Adrenal gland (tissue), 12 donors: Measurements from ENCODE around the gene ZBTB34. TPM values are rescaled to one million over a fixed set of nuclear protein-coding genes. Genes with fewer than 3 reads are reported as not detected.

Experiments used
- DNase-seq, 7 donors: peaks; one replicate each; pipeline ENCODE4 v3.0.0-alpha.2; 2019 to 2020
- H3K27ac ChIP-seq, 5 donors: fragments of 200-600 bp; sonication (generic) in 4 of 5; 1 replicate in 3 of 5; 2 replicates in 2 of 5; pipeline versions ENCODE4 v1.5.1 to v1.8.0; 2016 to 2020; ENCODE audit warnings: mild to moderate bottlenecking in 1 of 5
- H3K27me3 ChIP-seq: fragments of 200-600 bp; 2 replicates; pipeline ENCODE4 v1.8.0; 2021
- H3K36me3 ChIP-seq, 2 donors: fragments of 200-600 bp; replicated peaks in 1 of 2; 1 replicate in 1 of 2; 2 replicates in 1 of 2; pipeline versions ENCODE4 v1.5.1 to v1.8.0; 2018 to 2022
- H3K4me1 ChIP-seq, 2 donors: fragments of 200-600 bp; replicated peaks in 1 of 2; 1 replicate in 1 of 2; 2 replicates in 1 of 2; pipeline versions ENCODE4 v1.5.1 to v1.8.0; 2018 to 2021
- H3K4me3 ChIP-seq, 4 donors: fragments of 200-600 bp; sonication (generic) in 3 of 4; one replicate each; pipeline ENCODE4 v1.5.1; 2016 to 2018
- H3K9me3 ChIP-seq, 3 donors: fragments of 200-600 bp; sonication (generic) in 1 of 3; replicated peaks in 1 of 3; 1 replicate in 2 of 3; 2 replicates in 1 of 3; pipeline versions ENCODE4 v1.5.1 to v1.8.0; 2016 to 2021
- CTCF ChIP-seq, 6 experiments: fragments of 450-650 bp in 4 of 6; fragments of 200-600 bp in 2 of 6; sonication (generic) in 1 of 6; IDR thresholded peaks; 1 replicate in 5 of 6; 2 replicates in 1 of 6; pipeline versions ENCODE4 v1.5.1 to v1.8.0; 2016 to 2021; ENCODE audit warnings: antibody characterized with exemption in 6 of 6, mild to moderate bottlenecking in 2 of 6, moderate library complexity in 1 of 6
- POLR2A ChIP-seq, 2 donors: fragments of 450-650 bp; IDR thresholded peaks; one replicate each; pipeline ENCODE4 v1.6.1; 2017; ENCODE audit warnings: antibody characterized with exemption in 2 of 2, mild to moderate bottlenecking in 2 of 2, moderate library complexity in 1 of 2
- WGBS, 4 donors: extraction: QIAGEN DNeasy Blood & Tissue Kit in 2 of 4; methylation state at CpG; one replicate each; pipeline versions ENCODE4 v1.1.5 to v1.1.7; 2013 to 2017; 5-methylcytosine and 5-hydroxymethylcytosine counted together
- intact Hi-C, 2 donors: fragments of 100-400 bp; cut with DNase I; formaldehyde crosslinking; loops; one replicate each; pipeline versions ENCODE4 v1.14.1 to v1.15.0; 2022 to 2023
- polyA plus RNA-seq, 3 donors: library from polyadenylated mRNA; stranded (reverse); fragments of 200-250 nt in 2 of 3; fragments of 350-450 nt in 1 of 3; fragmentation: Illumina TruSeq in 1 of 3; extraction: RNeasy Lipid Tissue Mini Kit (QIAGEN cat#74804) in 1 of 3; gene quantifications; one replicate each; pipeline ENCODE4 v1.2.3, GENCODE V29; 2013 to 2014
- total RNA-seq, 9 donors: library from RNA; depleted of rRNA in 4 of 9; stranded (reverse); fragments of >200 nt in 4 of 9; fragments of 120-200 nt in 1 of 9; fragmentation: NEBNext Ultra II Directional in 1 of 9; extraction: Animal tissue kit (Norgen Biotek cat#: 25700) in 1 of 9; gene quantifications; one replicate each; pipeline versions ENCODE4 v1.1.0 to v1.2.4, GENCODE V29; 2013 to 2023
- donor health status: healthy with polysubstance abuse.
- donor health status: Bipolar disorder and iron deficiency.
- donor health status: DM: yes; HTN: yes; CAD: no.
- donor health status: DM: no; HTN: no; CAD: no.
- donor health status: DM: no; HTN: no; CAD: no.
- donor health status: DM: yes; HTN: yes; CAD: no.

The ZBTB34 gene
- total and polyA plus RNA-seq, 12 donors: 1.7 to 10.8 (median 6.3) TPM

DNA sequence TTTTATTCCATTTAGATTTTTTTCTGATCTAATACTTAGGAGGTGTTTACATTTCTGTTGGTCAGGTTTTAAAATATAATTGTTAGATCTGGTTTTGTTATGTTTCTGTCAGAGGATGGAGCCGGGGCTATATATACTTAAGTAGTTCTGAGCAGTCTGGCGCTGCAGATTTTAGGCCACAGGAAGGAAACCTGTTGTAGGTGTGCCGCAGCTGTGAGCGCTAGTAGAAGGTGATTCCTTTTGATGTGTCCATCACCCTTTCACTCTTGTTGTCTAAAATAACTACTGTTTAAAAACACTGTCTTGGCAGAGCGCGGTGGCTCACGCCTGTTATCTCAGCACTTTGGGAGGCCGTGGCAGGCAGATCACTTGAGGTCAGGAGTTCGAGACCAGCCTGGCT, 17.0 kb downstream of the ZBTB34 start:
- Histone ChIP-seq H3K36me3 (peaks cover 0 to 21% of the 10 kb centered on the region in 2 donors), H3K9me3 (no peaks in the 10 kb centered on the region), H3K4me3 (no peak overlapping the region), H3K27ac (no peak overlapping the region), H3K27me3 (no peaks in the 10 kb centered on the region), H3K4me1 (peaks cover 0 to 10% of the 10 kb centered on the region in 2 donors)
- WGBS, 4 donors: 90 to 94% (median 93%) methylated on average over 9 of the region's 9 CpGs
- TF ChIP-seq POLR2A (IDR thresholded peaks at IDR 0.05): no peak
- no peak for TF ChIP-seq CTCF (IDR thresholded peaks at IDR 0.05)
- no peak for DNase-seq
- intact Hi-C loops: no loop called here

- peaks cover 0 to 10% of the 10 kb centered on the region in 2 donors for H3K4me1 ChIP-seq
- no peak overlapping the region for H3K4me3 ChIP-seq
- peaks cover under 1 to 30% of the 10 kb centered on the region in 2 donors for H3K36me3 ChIP-seq
- intact Hi-C loops: no loop called here
- H3K9me3 ChIP-seq: no peaks in the 10 kb centered on the region
- TF ChIP-seq POLR2A (IDR thresholded peaks at IDR 0.05) (no peak), CTCF (IDR thresholded peaks at IDR 0.05) (no peak)
- WGBS, 4 donors: 47 to 51% (median 49%) methylated on average over 9 of the region's 9 CpGs
- H3K27me3 ChIP-seq: no peaks in the 10 kb centered on the region
- H3K27ac ChIP-seq: peak overlapping the region in 1 of 5 donors; percentile 29
- DNase-seq: peak in 2 of 7 donors; percentile 24 to 37
Measured at GRCh38 chr9:126879288-126879687, 18.8 kb downstream of the ZBTB34 start.

DNA sequence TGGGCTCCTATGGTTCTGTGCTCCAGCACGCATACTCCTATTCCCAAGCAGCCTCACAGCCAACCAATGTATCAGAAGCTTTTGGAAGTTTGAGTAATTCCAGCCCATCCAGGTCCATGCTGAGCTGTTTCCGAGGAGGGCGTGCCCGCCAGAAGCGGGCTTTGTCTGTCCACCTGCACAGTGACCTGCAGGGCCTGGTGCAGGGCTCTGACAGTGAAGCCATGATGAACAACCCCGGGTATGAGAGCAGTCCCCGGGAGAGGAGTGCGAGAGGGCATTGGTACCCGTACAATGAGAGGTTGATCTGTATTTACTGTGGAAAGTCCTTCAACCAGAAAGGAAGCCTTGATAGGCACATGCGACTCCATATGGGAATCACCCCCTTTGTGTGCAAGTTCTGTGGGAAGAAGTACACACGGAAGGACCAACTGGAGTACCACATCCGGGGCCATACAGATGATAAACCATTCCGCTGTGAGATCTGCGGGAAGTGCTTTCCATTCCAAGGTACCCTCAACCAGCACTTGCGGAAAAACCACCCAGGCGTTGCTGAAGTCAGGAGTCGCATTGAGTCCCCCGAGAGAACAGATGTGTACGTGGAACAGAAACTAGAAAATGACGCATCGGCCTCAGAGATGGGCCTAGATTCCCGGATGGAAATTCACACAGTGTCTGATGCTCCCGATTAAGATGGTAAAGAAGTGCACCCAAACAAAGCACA, 19.9 kb downstream of the ZBTB34 start:
- TF ChIP-seq POLR2A (IDR thresholded peaks at IDR 0.05) (no peak), CTCF (IDR thresholded peaks at IDR 0.05) (no peak)
- Histone ChIP-seq H3K27ac (no peak overlapping the region), H3K9me3 (no peaks in the 10 kb centered on the region), H3K36me3 (peaks cover 4 to 30% of the 10 kb centered on the region in 2 donors), H3K4me3 (no peak overlapping the region), H3K4me1 (peaks cover 0 to 4% of the 10 kb centered on the region in 2 donors), H3K27me3 (no peaks in the 10 kb centered on the region)
- intact Hi-C loops: no loop called here
- no peak for DNase-seq
- WGBS, 4 donors: 95 to 97% (median 96%) methylated on average over 17 to 23 of the region's 23 CpGs

GRCh38 chr9:126880947-126881332, 20.5 kb downstream of the ZBTB34 start:
- DNase-seq: no peak
- Histone ChIP-seq H3K4me1 (no peaks in the 10 kb centered on the region), H3K27me3 (no peaks in the 10 kb centered on the region), H3K9me3 (no peaks in the 10 kb centered on the region), H3K27ac (no peak overlapping the region), H3K36me3 (peaks cover 4 to 30% of the 10 kb centered on the region in 2 donors), H3K4me3 (no peak overlapping the region)
- intact Hi-C loops: no loop called here
- 82 to 94% (median 86%) methylated on average over 6 of the region's 6 CpGs for WGBS, 4 donors
- no peak for TF ChIP-seq POLR2A (IDR thresholded peaks at IDR 0.05)
- no peak for TF ChIP-seq CTCF (IDR thresholded peaks at IDR 0.05)
